SK-N-SH (cell line): ENCODE results near the gene PXK. TPM values are rescaled to one million over a fixed set of nuclear protein-coding genes. Genes with fewer than 3 reads are reported as not detected.

Experiments
- CTCF ChIA-PET: fragments of 300-600, 350-600 bp; formaldehyde crosslinking; extraction: SDS; loops from one replicate; lab custom pipeline; 2021; lab: Yijun Ruan, JAX
- POLR2A ChIA-PET: fragments of 350-600 bp; sonication (Branson Sonifier 250); formaldehyde crosslinking; extraction: SDS; loops from one replicate; lab custom pipeline; 2020; ENCODE audit warnings: antibody characterized with exemption, inconsistent platforms; lab: Yijun Ruan, JAX
- DNase-seq: peaks from one replicate; pipeline ENCODE4 v3.0.0; 2012
- H2AFZ ChIP-seq: fragments of 200-600 bp; sonication (generic); 2 replicates; pipeline ENCODE4 v1.8.1; 2016; ENCODE audit warnings: antibody characterized with exemption, mild to moderate bottlenecking, low read depth
- H3F3A ChIP-seq: fragments of 200-600 bp; sonication (generic); replicated peaks from 2 replicates; pipeline ENCODE3; 2016; ENCODE audit warnings: antibody characterized with exemption, mild to moderate bottlenecking; ENCODE audit not compliant: insufficient read depth
- H3K27ac ChIP-seq, 2 experiments: fragments of 200-500 bp in 1 of 2; fragments of 200-600 bp in 1 of 2; sonication (Bioruptor generic) in 1 of 2; sonication (generic), shearing (Covaris generic) in 1 of 2; 2 replicates each; pipeline versions ENCODE4 v1.5.1 to v1.6.1; 2014 to 2016; ENCODE audit warnings: low read depth in 2 of 2, inconsistent platforms in 1 of 2, low read length in 1 of 2, mild to moderate bottlenecking in 1 of 2, mixed read lengths in 1 of 2
- H3K27me3 ChIP-seq: fragments of 200-600 bp; sonication (generic), shearing (Covaris generic); 2 replicates; pipeline ENCODE4 v1.6.1; 2016; ENCODE audit warnings: mixed run types; ENCODE audit not compliant: insufficient read depth
- H3K36me3 ChIP-seq, 2 experiments: fragments of 200-500 bp in 1 of 2; fragments of 200-600 bp in 1 of 2; sonication (Bioruptor generic) in 1 of 2; sonication (generic) in 1 of 2; replicated peaks in 1 of 2; 2 replicates each; pipeline versions ENCODE3 to v1.5.1; 2014 to 2016; ENCODE audit warnings: low read length in 1 of 2, mild to moderate bottlenecking in 1 of 2; ENCODE audit not compliant: insufficient read depth in 2 of 2, control insufficient read depth in 1 of 2
- H3K4me1 ChIP-seq, 2 experiments: fragments of 200-500 bp in 1 of 2; fragments of 200-600 bp in 1 of 2; sonication (Bioruptor generic) in 1 of 2; sonication (generic), shearing (Covaris generic) in 1 of 2; 2 replicates each; pipeline versions ENCODE4 v1.5.1 to v1.6.1; 2014 to 2016; ENCODE audit warnings: low read depth in 1 of 2, low read length in 1 of 2, mixed run types in 1 of 2; ENCODE audit not compliant: insufficient read depth in 2 of 2, control insufficient read depth in 1 of 2
- H3K4me2 ChIP-seq: fragments of 200-600 bp; sonication (generic), shearing (Covaris generic); 2 replicates; pipeline ENCODE4 v1.6.1; 2017; ENCODE audit warnings: mixed run types
- H3K4me3 ChIP-seq, 2 experiments: fragments of 200-500 bp in 1 of 2; fragments of 200-600 bp in 1 of 2; sonication (Bioruptor generic) in 1 of 2; sonication (generic), shearing (Covaris generic) in 1 of 2; 2 replicates each; pipeline versions ENCODE4 v1.5.1 to v1.8.1; 2014 to 2016; ENCODE audit warnings: low read depth in 2 of 2, inconsistent platforms in 1 of 2, low read length in 1 of 2, mild to moderate bottlenecking in 1 of 2, mixed read lengths in 1 of 2, moderate library complexity in 1 of 2
- H3K79me2 ChIP-seq: fragments of 200-600 bp; sonication (generic); 2 replicates; pipeline ENCODE4 v1.8.1; 2017; ENCODE audit warnings: mild to moderate bottlenecking; ENCODE audit not compliant: insufficient read depth
- H3K9ac ChIP-seq: fragments of 200-600 bp; sonication (generic); 2 replicates; pipeline ENCODE4 v1.6.1; 2017; ENCODE audit warnings: mixed run types
- H3K9me2 ChIP-seq: fragments of 200-600 bp; sonication (generic); 2 replicates; pipeline ENCODE4 v1.6.1; 2017; ENCODE audit warnings: mixed run types
- H3K9me3 ChIP-seq: fragments of 200-600 bp; sonication (generic); 2 replicates; pipeline ENCODE4 v1.6.1; 2017; ENCODE audit warnings: mixed run types, mild to moderate bottlenecking, moderate library complexity
- H4K20me1 ChIP-seq: fragments of 200-600 bp; sonication (generic); 2 replicates; pipeline ENCODE4 v1.6.1; 2017; ENCODE audit warnings: mild to moderate bottlenecking, mixed run types; ENCODE audit not compliant: insufficient read depth
- ELF1 ChIP-seq: IDR thresholded peaks from 2 replicates; pipeline ENCODE4 v1.4.0; 2012
- FOSL2 ChIP-seq: IDR thresholded peaks from 2 replicates; pipeline ENCODE4 v1.4.0; 2012; ENCODE audit warnings: low read depth, mild to moderate bottlenecking, moderate library complexity, borderline replicate concordance
- IRF3 ChIP-seq: fragments of 150-350 bp; IDR thresholded peaks from 2 replicates; pipeline ENCODE4 v1.6.1; 2016; ENCODE audit warnings: mild to moderate bottlenecking, low read depth, low read length
- JUND ChIP-seq: IDR thresholded peaks from 2 replicates; pipeline ENCODE4 v1.4.0; 2012
- MXI1 ChIP-seq: IDR thresholded peaks from 2 replicates; pipeline ENCODE4 v1.6.1; 2012; ENCODE audit warnings: mild to moderate bottlenecking, low read depth, low read length, improper control_type of control experiment
- POLR2AphosphoS5 ChIP-seq: IDR thresholded peaks from 2 replicates; pipeline ENCODE4 v1.6.1; 2012; ENCODE audit warnings: low read depth, low read length
- RAD21 ChIP-seq: IDR thresholded peaks from 2 replicates; pipeline ENCODE4 v1.6.1; 2012; ENCODE audit warnings: mild to moderate bottlenecking, low read length
- REST ChIP-seq: IDR thresholded peaks from 2 replicates; pipeline ENCODE4 v1.6.1; 2012; ENCODE audit warnings: mild to moderate bottlenecking, low read depth, low read length, moderate library complexity
- RXRA ChIP-seq: IDR thresholded peaks from 2 replicates; pipeline ENCODE4 v1.4.0; 2012; ENCODE audit warnings: low read depth, mild to moderate bottlenecking, borderline replicate concordance
- SIN3A ChIP-seq: IDR thresholded peaks from 2 replicates; pipeline ENCODE4 v1.6.1; 2012; ENCODE audit warnings: low read depth, mild to moderate bottlenecking, low read length, moderate library complexity, borderline replicate concordance
- TAF1 ChIP-seq: IDR thresholded peaks from 2 replicates; pipeline ENCODE4 v1.6.1; 2012; ENCODE audit warnings: low read depth, mild to moderate bottlenecking, low read length, moderate library complexity, borderline replicate concordance
- TEAD4 ChIP-seq: IDR thresholded peaks from 2 replicates; pipeline ENCODE4 v1.4.0; 2012; ENCODE audit warnings: mild to moderate bottlenecking, borderline replicate concordance; ENCODE audit not compliant: insufficient read depth
- ZBTB33 ChIP-seq: IDR thresholded peaks from 2 replicates; pipeline ENCODE4 v1.4.0; 2012; ENCODE audit warnings: low read depth, borderline replicate concordance
- WGBS: methylation state at CpG from one replicate; pipeline ENCODE4 v1.1.6; 2017; ENCODE audit warnings: low lambda C conversion rate; 5-methylcytosine and 5-hydroxymethylcytosine counted together
- polyA plus RNA-seq, 3 experiments: library from polyadenylated mRNA; depleted of rRNA; stranded (reverse); fragments of >200 nt; gene quantifications; 2 replicates each; pipeline ENCODE4 v1.2.3, GENCODE V29; 2012
- TF ChIP-seq, protein P1 (sequence below): fragments of 150-350 bp; IDR thresholded peaks from 2 replicates; pipeline ENCODE4 v1.6.1; 2017; ENCODE audit warnings: antibody characterized with exemption, low read length, low read depth, borderline replicate concordance

The PXK gene
- polyA plus RNA-seq, 1 of the 3 experiments (the other 2 are of a cell fraction): 8.4 TPM

DNA sequence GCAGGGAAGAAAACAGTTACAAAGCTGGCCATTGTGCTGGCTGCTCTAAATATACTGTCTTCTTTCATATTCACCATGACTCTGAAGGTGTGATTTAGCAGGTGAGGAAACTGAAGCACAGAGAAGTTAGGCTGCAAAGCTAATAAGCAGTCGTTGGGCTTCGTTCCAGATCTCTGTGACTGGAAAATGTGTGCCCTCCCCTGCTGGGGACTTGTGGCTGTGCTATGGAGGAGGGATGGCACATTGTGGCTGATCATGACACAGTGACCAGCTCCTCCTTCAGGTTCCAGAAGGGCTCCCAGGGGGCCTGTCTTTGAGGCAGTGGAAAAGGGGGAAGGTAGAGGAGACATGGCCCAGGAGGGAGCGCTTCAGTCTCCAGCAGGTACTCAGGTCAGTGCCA is 19.2 kb downstream of the PXK start:
- peak; percentile 45 for DNase-seq
- ChIA-PET CTCF (interaction anchor here (0.6 to 1.7 kb wide), 4 partner anchors 13 to 552 kb away, joined by 3 to 5 read pairs (median 3); partner anchors contain the start of gene KCTD6), POLR2A (no interaction called here)
- no peak overlapping the region for H2AFZ ChIP-seq
- no peaks in the 10 kb centered on the region for H3K9me2 ChIP-seq
- H3F3A ChIP-seq: no peaks in the 10 kb centered on the region
- peaks cover 0 to 7% of the 10 kb centered on the region in 2 experiments; a peak in 1 of 4 replicates for H3K4me1 ChIP-seq
- H3K4me3 ChIP-seq: no peak overlapping the region
- H4K20me1 ChIP-seq: no peaks in the 10 kb centered on the region
- TF ChIP-seq ELF1: no peak
- TF ChIP-seq, protein P1, sequence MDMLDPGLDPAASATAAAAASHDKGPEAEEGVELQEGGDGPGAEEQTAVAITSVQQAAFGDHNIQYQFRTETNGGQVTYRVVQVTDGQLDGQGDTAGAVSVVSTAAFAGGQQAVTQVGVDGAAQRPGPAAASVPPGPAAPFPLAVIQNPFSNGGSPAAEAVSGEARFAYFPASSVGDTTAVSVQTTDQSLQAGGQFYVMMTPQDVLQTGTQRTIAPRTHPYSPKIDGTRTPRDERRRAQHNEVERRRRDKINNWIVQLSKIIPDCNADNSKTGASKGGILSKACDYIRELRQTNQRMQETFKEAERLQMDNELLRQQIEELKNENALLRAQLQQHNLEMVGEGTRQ: no peak
- TF ChIP-seq TAF1: no peak
- TF ChIP-seq SIN3A: no peak
- TF ChIP-seq POLR2AphosphoS5: no peak
- no peak for TF ChIP-seq ZBTB33
- no peak for TF ChIP-seq FOSL2
- TF ChIP-seq IRF3: no peak
- TF ChIP-seq REST: no peak
- no peak for TF ChIP-seq RXRA
- TF ChIP-seq TEAD4: no peak
- no peak for TF ChIP-seq RAD21
- TF ChIP-seq JUND: no peak
- no peak for TF ChIP-seq MXI1
- 75% methylated on average over 3 of the region's 3 CpGs for WGBS
- H3K36me3 ChIP-seq: no peaks in the 10 kb centered on the region
- no peak overlapping the region for H3K9ac ChIP-seq
- no peak overlapping the region for H3K27ac ChIP-seq
- H3K9me3 ChIP-seq: no peaks in the 10 kb centered on the region
- peaks cover 8% of the 10 kb centered on the region for H3K79me2 ChIP-seq
- H3K4me2 ChIP-seq: no peak overlapping the region
- no peaks in the 10 kb centered on the region for H3K27me3 ChIP-seq
